Fibroblast of lung (primary cell): Measurements from ENCODE around the gene CYP4F3. TPM values are rescaled to one million over a fixed set of nuclear protein-coding genes. Genes with fewer than 3 reads are reported as not detected.

ENCODE experiments used
- DNase-seq, 2 donors: peaks; one replicate each; pipeline versions ENCODE4 v3.0.0 to v3.0.0-alpha.2; 2010; ENCODE audit warnings: low read depth in 2 of 2
- H2AFZ ChIP-seq: 2 replicates; pipeline ENCODE4 v1.5.1; 2012; ENCODE audit warnings: low read length, control low read depth, inconsistent platforms
- H3K27ac ChIP-seq: 2 replicates; pipeline ENCODE4 v1.5.1; 2011; ENCODE audit warnings: low read length, control low read depth; ENCODE audit not compliant: insufficient read depth
- H3K27me3 ChIP-seq: 2 replicates; pipeline ENCODE4 v1.5.1; 2011; ENCODE audit warnings: mild to moderate bottlenecking, low read length; ENCODE audit not compliant: control insufficient read depth, insufficient read depth
- H3K36me3 ChIP-seq: 2 replicates; pipeline ENCODE4 v1.5.1; 2011; ENCODE audit warnings: low read length; ENCODE audit not compliant: control insufficient read depth, insufficient read depth
- H3K4me1 ChIP-seq: 2 replicates; pipeline ENCODE4 v1.5.1; 2011; ENCODE audit warnings: low read length; ENCODE audit not compliant: control insufficient read depth, insufficient read depth; ENCODE audit errors: extremely low read depth
- H3K4me2 ChIP-seq: 2 replicates; pipeline ENCODE4 v1.5.1; 2011; ENCODE audit warnings: low read length, control low read depth; ENCODE audit not compliant: insufficient read depth; ENCODE audit errors: extremely low read depth
- H3K4me3 ChIP-seq, 4 experiments: fragments of 200-600 bp in 1 of 4; sonication (generic) in 1 of 4; replicated peaks in 1 of 4; 2 replicates each; pipeline ENCODE4 v1.5.1; 2011 to 2016; ENCODE audit warnings: low read length in 4 of 4, low read depth in 3 of 4, mild to moderate bottlenecking in 3 of 4, control low read depth in 2 of 4, inconsistent platforms in 1 of 4, mixed read lengths in 1 of 4; ENCODE audit not compliant: insufficient read depth in 1 of 4; ENCODE audit errors: control extremely low read depth in 1 of 4
- H3K79me2 ChIP-seq: 2 replicates; pipeline ENCODE4 v1.5.1; 2012; ENCODE audit warnings: mild to moderate bottlenecking, low read length, inconsistent platforms; ENCODE audit not compliant: control insufficient read depth, insufficient read depth
- H3K9ac ChIP-seq: 2 replicates; pipeline ENCODE4 v1.5.1; 2011; ENCODE audit warnings: mild to moderate bottlenecking, low read length, control low read depth; ENCODE audit not compliant: insufficient read depth
- H3K9me3 ChIP-seq: 2 replicates; pipeline ENCODE4 v1.5.1; 2012; ENCODE audit warnings: low read depth, low read length; ENCODE audit not compliant: control insufficient read depth, insufficient read depth
- H4K20me1 ChIP-seq: 2 replicates; pipeline ENCODE4 v1.5.1; 2011; ENCODE audit warnings: low read length; ENCODE audit not compliant: control insufficient read depth, insufficient read depth; ENCODE audit errors: extremely low read depth
- CTCF ChIP-seq, 2 donors: IDR thresholded peaks in 1 of 2; conservative IDR thresholded peaks in 1 of 2; 1 replicate in 1 of 2; 2 replicates in 1 of 2; pipeline ENCODE4 v1.5.1; 2011 to 2012; ENCODE audit warnings: low read length in 2 of 2, control low read depth in 1 of 2, inconsistent platforms in 1 of 2, low read depth in 1 of 2, mild to moderate bottlenecking in 1 of 2
- EZH2 ChIP-seq: IDR thresholded peaks from 2 replicates; pipeline ENCODE4 v1.5.1; 2012; ENCODE audit warnings: low read length, control low read depth, mild to moderate bottlenecking; ENCODE audit errors: missing control alignments
- polyA plus RNA-seq, 2 donors: library from polyadenylated mRNA; depleted of rRNA in 1 of 2; stranded (reverse) in 1 of 2; unstranded in 1 of 2; fragments of >200 nt; gene quantifications; 2 replicates each; pipeline ENCODE4 v1.2.1, GENCODE V29; 2011 to 2012; ENCODE audit warnings: missing spikeins in 1 of 2
- total RNA-seq: library from RNA; depleted of rRNA; stranded (reverse); fragments of >200 nt; gene quantifications from 2 replicates; pipeline ENCODE4 v1.2.1, GENCODE V29; 2014

The CYP4F3 gene
- total and polyA plus RNA-seq, 2 donors (not counting 1 experiment from before 2014, with no cell fraction given): not detected

- Histone ChIP-seq H2AFZ (no peak overlapping the region), H3K27me3 (no peaks in the 10 kb centered on the region), H3K79me2 (no peaks in the 10 kb centered on the region), H3K27ac (no peak overlapping the region), H3K9ac (no peak overlapping the region), H4K20me1 (no peaks in the 10 kb centered on the region), H3K9me3 (no peaks in the 10 kb centered on the region), H3K4me3 (no peak overlapping the region), H3K4me1 (no peaks in the 10 kb centered on the region), H3K4me2 (no peak overlapping the region), H3K36me3 (no peaks in the 10 kb centered on the region)
- DNase-seq: no peak
- TF ChIP-seq CTCF (conservative IDR thresholded peaks at IDR 0.05 in 1 of 2, IDR thresholded peaks at IDR 0.05 in 1 of 2; ENCODE audit: low read depth in 1 of 2, low read length in 2 of 2): no peak
- TF ChIP-seq EZH2: no peak
Measured at GRCh38 chr19:15701757-15702533, 61.2 kb downstream of the CYP4F3 start.

- Histone ChIP-seq H4K20me1 (no peaks in the 10 kb centered on the region), H3K4me1 (no peaks in the 10 kb centered on the region), H3K36me3 (no peaks in the 10 kb centered on the region), H2AFZ (no peak overlapping the region), H3K9me3 (no peaks in the 10 kb centered on the region), H3K4me3 (no peak overlapping the region), H3K4me2 (no peak overlapping the region), H3K27me3 (no peaks in the 10 kb centered on the region), H3K9ac (no peak overlapping the region), H3K27ac (no peak overlapping the region), H3K79me2 (no peaks in the 10 kb centered on the region)
- DNase-seq: peak in 1 of 2 donors; percentile 3
- TF ChIP-seq CTCF (conservative IDR thresholded peaks at IDR 0.05 in 1 of 2, IDR thresholded peaks at IDR 0.05 in 1 of 2; ENCODE audit: low read depth in 1 of 2, low read length in 2 of 2): no peak
- TF ChIP-seq EZH2: no peak
Measured at GRCh38 chr19:15702534-15702930, 61.8 kb downstream of the CYP4F3 start.

Other genes with a start within 250 kb of the CYP4F3 start
- 61.1 and 87.0 TPM in 2 replicates for gene AKAP8L, start 221.9 kb upstream of the CYP4F3 start, total RNA-seq
- gene AKAP8L, start 221.9 kb upstream of the CYP4F3 start, polyA plus RNA-seq: 18.0 and 22.9 TPM in 2 replicates
- 5.6 and 9.7 TPM in 2 replicates for gene WIZ, start 190.9 kb upstream of the CYP4F3 start, total RNA-seq
- 7.5 and 9.5 TPM in 2 replicates for gene WIZ, start 190.9 kb upstream of the CYP4F3 start, polyA plus RNA-seq
- under 0.01 TPM in 1 of 2 replicates, not detected in the other for gene RASAL3, start 176.4 kb upstream of the CYP4F3 start, total RNA-seq
- gene RASAL3, start 176.4 kb upstream of the CYP4F3 start, polyA plus RNA-seq: 0.01 TPM in 1 of 2 replicates, not detected in the other
- not detected in 2 replicates for gene PGLYRP2, start 161.4 kb upstream of the CYP4F3 start, total RNA-seq
- gene PGLYRP2, start 161.4 kb upstream of the CYP4F3 start, polyA plus RNA-seq: not detected in 2 replicates
- gene CYP4F22, start 132.4 kb upstream of the CYP4F3 start, total RNA-seq: not detected in 2 replicates
- gene CYP4F22, start 132.4 kb upstream of the CYP4F3 start, polyA plus RNA-seq: not detected in 2 replicates
- not detected in 2 replicates for gene CYP4F8, start 25.7 kb upstream of the CYP4F3 start, total RNA-seq
- not detected in 2 replicates for gene CYP4F8, start 25.7 kb upstream of the CYP4F3 start, polyA plus RNA-seq
- gene CYP4F12, start 32.2 kb downstream of the CYP4F3 start, total RNA-seq: not detected in 2 replicates
- not detected in 2 replicates for gene CYP4F12, start 32.2 kb downstream of the CYP4F3 start, polyA plus RNA-seq
- gene OR10H2, start 87.1 kb downstream of the CYP4F3 start, total RNA-seq: not detected in 2 replicates
- not detected in 2 replicates for gene OR10H2, start 87.1 kb downstream of the CYP4F3 start, polyA plus RNA-seq
- gene OR10H3, start 97.1 kb downstream of the CYP4F3 start, total RNA-seq: not detected in 2 replicates
- gene OR10H3, start 97.1 kb downstream of the CYP4F3 start, polyA plus RNA-seq: not detected in 2 replicates
- not detected in 2 replicates for gene OR10H5, start 146.8 kb downstream of the CYP4F3 start, total RNA-seq
- gene OR10H5, start 146.8 kb downstream of the CYP4F3 start, polyA plus RNA-seq: not detected in 2 replicates
- not detected in 2 replicates for gene OR10H1, start 174.8 kb downstream of the CYP4F3 start, total RNA-seq
- not detected in 2 replicates for gene OR10H1, start 174.8 kb downstream of the CYP4F3 start, polyA plus RNA-seq